HepG2 (cell line): ENCODE results near the gene NINJ2. TPM values are rescaled to one million over a fixed set of nuclear protein-coding genes. Genes with fewer than 3 reads are reported as not detected.
A peak's percentile ranks its signal among the peaks of the same experiment; 100 is the strongest.

Experiments
- ATAC-seq: fragments of 200-7000 bp; cut with Tn5 transposase; 3 replicates; pipeline ENCODE4 v1.9.1; 2020; ENCODE audit warnings: mild to moderate bottlenecking, moderate library complexity
- BruUV-seq: library from RNA; stranded (reverse); fragments of 400-500 nt; replicated peaks from 2 replicates; lab custom pipeline; 2021; lab: Mats Ljungman, UMichigan
- CTCF ChIA-PET: fragments of 300-600 bp; formaldehyde crosslinking; extraction: SDS; loops from one replicate; lab custom pipeline; 2021; ENCODE audit warnings: low total read pairs, inconsistent platforms, low intra/inter-chr PET ratio; lab: Yijun Ruan, JAX
- POLR2A ChIA-PET: fragments of 350-600 bp; sonication (Branson Sonifier 250); formaldehyde crosslinking; loops from one replicate; lab custom pipeline; 2020; ENCODE audit warnings: antibody characterized with exemption, inconsistent platforms; lab: Yijun Ruan, JAX
- DNase-seq: peaks from one replicate; pipeline ENCODE4 v3.0.0-alpha.2; 2015; ENCODE audit warnings: low spot score
- FAIRE-seq: peaks from 3 replicates; lab custom pipeline; 2011; peaks lifted over from hg19 to GRCh38; lab: Jason Lieb, UNC
- H2AFZ ChIP-seq: one replicate; pipeline ENCODE4 v1.6.1; 2011; ENCODE audit warnings: low read length, inconsistent platforms
- H3K27ac ChIP-seq: fragments of 300-600 bp; 3 replicates; pipeline ENCODE4 v1.8.0; 2011; ENCODE audit warnings: mixed run types, mild to moderate bottlenecking, mixed read lengths, low read length, inconsistent platforms; ENCODE audit not compliant: insufficient read depth; ENCODE audit errors: extremely low read length
- H3K27me3 ChIP-seq, 2 experiments: fragments of 200-600 bp in 1 of 2; 2 replicates in 1 of 2; 3 replicates in 1 of 2; pipeline versions ENCODE4 v1.6.0 to v1.8.0; 2011; ENCODE audit warnings: low read length in 2 of 2, mild to moderate bottlenecking in 2 of 2, moderate library complexity in 2 of 2, inconsistent platforms in 1 of 2; ENCODE audit not compliant: insufficient read depth in 2 of 2, control insufficient read depth in 1 of 2
- H3K36me3 ChIP-seq, 2 experiments: fragments of 200-600 bp in 1 of 2; replicated peaks in 1 of 2; 2 replicates in 1 of 2; 3 replicates in 1 of 2; pipeline versions ENCODE4 v1.5.1 to v1.8.0; 2011; ENCODE audit warnings: low read length in 2 of 2, inconsistent platforms in 1 of 2; ENCODE audit not compliant: insufficient read depth in 2 of 2, control insufficient read depth in 1 of 2
- H3K4me1 ChIP-seq: 2 replicates; pipeline ENCODE4 v1.5.1; 2012; ENCODE audit warnings: low read length, inconsistent platforms; ENCODE audit not compliant: insufficient read depth
- H3K4me2 ChIP-seq: 2 replicates; pipeline ENCODE4 v1.6.0; 2011; ENCODE audit warnings: low read depth, low read length, inconsistent platforms
- H3K4me3 ChIP-seq, 3 experiments: fragments of 200-600 bp in 1 of 3; sonication (generic), shearing (Covaris generic) in 1 of 3; replicated peaks in 1 of 3; 2 replicates each; pipeline ENCODE4 v1.5.1; 2011 to 2016; ENCODE audit warnings: low read length in 3 of 3, inconsistent platforms in 2 of 3, low read depth in 2 of 3, mild to moderate bottlenecking in 2 of 3, control low read depth in 1 of 3, mixed read lengths in 1 of 3; ENCODE audit not compliant: insufficient read depth in 1 of 3
- H3K79me2 ChIP-seq: one replicate; pipeline ENCODE4 v1.6.1; 2011; ENCODE audit warnings: low read length, inconsistent platforms; ENCODE audit not compliant: insufficient read depth
- H3K9ac ChIP-seq: 2 replicates; pipeline ENCODE4 v1.6.0; 2011; ENCODE audit warnings: mild to moderate bottlenecking, low read depth, low read length, inconsistent platforms; ENCODE audit not compliant: insufficient read depth
- H3K9me3 ChIP-seq: 2 replicates; pipeline ENCODE4 v1.5.1; 2012; ENCODE audit warnings: mild to moderate bottlenecking, low read length
- H4K20me1 ChIP-seq: 2 replicates; pipeline ENCODE4 v1.6.0; 2011; ENCODE audit warnings: inconsistent platforms, mild to moderate bottlenecking, low read length, moderate library complexity; ENCODE audit not compliant: insufficient read depth
- CCAR2 ChIP-seq: fragments of 200-400 bp; formaldehyde crosslinking; optimal IDR thresholded peaks from 2 replicates; pipeline ENCODE3; 2018; ENCODE audit warnings: low read depth, mild to moderate bottlenecking, low read length, moderate library complexity
- SALL2 ChIP-seq: sonication (generic); formaldehyde crosslinking; IDR thresholded peaks from 2 replicates; pipeline ENCODE4 v1.8.1; 2023; ENCODE audit warnings: mild to moderate bottlenecking, missing genetic modification reagents, inconsistent platforms
- ZNF768 ChIP-seq: sonication (generic); formaldehyde crosslinking; IDR thresholded peaks from 2 replicates; pipeline ENCODE4 v1.4.0; 2020; ENCODE audit warnings: missing genetic modification reagents
- WGBS: methylation state at CpG from one replicate; pipeline ENCODE4 v1.1.6; 2017; ENCODE audit warnings: low lambda C conversion rate; 5-methylcytosine and 5-hydroxymethylcytosine counted together
- in situ Hi-C: cut with HindIII; loops from 2 replicates; pipeline ENCODE4 v1.10.0; 2017; ENCODE audit warnings: low pct_unique_long_range_greater_than_20kb; ENCODE audit not compliant: extremely low pct_ligation_motif_present
- intact Hi-C: fragments of 100-400 bp; cut with micrococcal nuclease; formaldehyde crosslinking; loops from one replicate; pipeline ENCODE4 v1.10.0; 2022; ENCODE audit not compliant: unreplicated experiment
- polyA plus RNA-seq, 8 experiments: library from polyadenylated mRNA; depleted of rRNA in 3 of 8; stranded (reverse) in 7 of 8; unstranded in 1 of 8; fragments of >200 nt; fragmentation: Illumina TruSeq in 4 of 8; extraction: Trizol in 4 of 8; gene quantifications; 2 replicates each; pipeline versions ENCODE4 v1.2.1 to v1.2.3, GENCODE V29; 2011 to 2016; ENCODE audit warnings: low read depth in 4 of 8, missing spikeins in 1 of 8, mixed read lengths in 1 of 8; ENCODE audit not compliant: insufficient read depth in 1 of 8
- total RNA-seq, 5 experiments: library from RNA; depleted of rRNA; stranded (reverse); fragments of >200 nt; fragmentation: Illumina TruSeq; extraction: Trizol; gene quantifications; 2 replicates each; pipeline ENCODE4 v1.2.3, GENCODE V29; 2016; ENCODE audit warnings: low read depth in 1 of 5
- TF ChIP-seq, protein P1 (sequence below): sonication (generic); formaldehyde crosslinking; IDR thresholded peaks from 2 replicates; pipeline ENCODE4 v1.4.0; 2020; ENCODE audit warnings: mild to moderate bottlenecking, missing genetic modification reagents

NINJ2 gene
- total and polyA plus RNA-seq, 2 of the 13 experiments (the other 11 are each of a cell fraction or from before 2014, with no cell fraction given): 0.62 to 3.8 TPM

GRCh38 chr12:608921-609320, 54.3 kb downstream of the NINJ2 start:
- FAIRE-seq: no peak
- Histone ChIP-seq H3K4me2 (no peak overlapping the region), H3K36me3 (no peaks in the 10 kb centered on the region), H2AFZ (no peak overlapping the region), H3K79me2 (no peaks in the 10 kb centered on the region), H4K20me1 (no peaks in the 10 kb centered on the region), H3K27ac (no peak overlapping the region), H3K4me3 (no peak overlapping the region), H3K27me3 (no peaks in the 10 kb centered on the region), H3K9ac (no peak overlapping the region), H3K9me3 (no peaks in the 10 kb centered on the region), H3K4me1 (peaks cover 54% of the 10 kb centered on the region)
- in situ Hi-C loops: no loop called here
- BruUV-seq: no TSS peak
- POLR2A ChIA-PET: no interaction called here
- intact Hi-C loops: no loop called here
- ATAC-seq: no peak
- TF ChIP-seq SALL2 (CRISPR knock-in tag) (no peak), ZNF768 (CRISPR knock-in tag) (peak; percentile 83; the same call in 1 of the 2 replicates)
- CTCF ChIA-PET: no interaction called here
- DNase-seq: no peak
- WGBS: 96% methylated on average over 46 of the region's 58 CpGs

DNA sequence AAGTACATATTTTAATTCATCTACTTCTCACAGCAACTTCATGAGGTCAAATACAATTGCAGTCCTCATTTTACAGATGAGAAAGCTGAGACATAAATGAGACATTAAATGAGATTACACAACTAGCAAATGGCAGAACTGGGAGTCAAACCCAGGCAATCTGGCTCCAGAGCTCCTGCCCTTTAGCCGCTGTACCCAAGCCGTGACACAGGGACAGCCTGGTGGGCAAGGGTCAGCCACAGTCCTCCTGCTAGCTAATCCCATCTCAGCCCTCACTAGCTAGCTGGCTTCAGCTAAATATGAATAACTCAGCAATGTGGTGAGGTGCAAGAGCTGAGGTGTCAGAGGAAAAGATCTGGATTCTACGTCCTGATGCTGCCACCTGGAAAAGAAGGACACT, 54.8 kb downstream of the NINJ2 start:
- WGBS: 85% methylated on average over 2 of the region's 3 CpGs

More for the DNA sequence above, 54.8 kb downstream of the NINJ2 start:
- no peak for ATAC-seq
- H3K9me3 ChIP-seq: no peaks in the 10 kb centered on the region
- no peak overlapping the region for H3K27ac ChIP-seq
- H3K36me3 ChIP-seq: no peaks in the 10 kb centered on the region
- in situ Hi-C loops: no loop called here
- TF ChIP-seq CCAR2: no peak
- TF ChIP-seq, protein P1, sequence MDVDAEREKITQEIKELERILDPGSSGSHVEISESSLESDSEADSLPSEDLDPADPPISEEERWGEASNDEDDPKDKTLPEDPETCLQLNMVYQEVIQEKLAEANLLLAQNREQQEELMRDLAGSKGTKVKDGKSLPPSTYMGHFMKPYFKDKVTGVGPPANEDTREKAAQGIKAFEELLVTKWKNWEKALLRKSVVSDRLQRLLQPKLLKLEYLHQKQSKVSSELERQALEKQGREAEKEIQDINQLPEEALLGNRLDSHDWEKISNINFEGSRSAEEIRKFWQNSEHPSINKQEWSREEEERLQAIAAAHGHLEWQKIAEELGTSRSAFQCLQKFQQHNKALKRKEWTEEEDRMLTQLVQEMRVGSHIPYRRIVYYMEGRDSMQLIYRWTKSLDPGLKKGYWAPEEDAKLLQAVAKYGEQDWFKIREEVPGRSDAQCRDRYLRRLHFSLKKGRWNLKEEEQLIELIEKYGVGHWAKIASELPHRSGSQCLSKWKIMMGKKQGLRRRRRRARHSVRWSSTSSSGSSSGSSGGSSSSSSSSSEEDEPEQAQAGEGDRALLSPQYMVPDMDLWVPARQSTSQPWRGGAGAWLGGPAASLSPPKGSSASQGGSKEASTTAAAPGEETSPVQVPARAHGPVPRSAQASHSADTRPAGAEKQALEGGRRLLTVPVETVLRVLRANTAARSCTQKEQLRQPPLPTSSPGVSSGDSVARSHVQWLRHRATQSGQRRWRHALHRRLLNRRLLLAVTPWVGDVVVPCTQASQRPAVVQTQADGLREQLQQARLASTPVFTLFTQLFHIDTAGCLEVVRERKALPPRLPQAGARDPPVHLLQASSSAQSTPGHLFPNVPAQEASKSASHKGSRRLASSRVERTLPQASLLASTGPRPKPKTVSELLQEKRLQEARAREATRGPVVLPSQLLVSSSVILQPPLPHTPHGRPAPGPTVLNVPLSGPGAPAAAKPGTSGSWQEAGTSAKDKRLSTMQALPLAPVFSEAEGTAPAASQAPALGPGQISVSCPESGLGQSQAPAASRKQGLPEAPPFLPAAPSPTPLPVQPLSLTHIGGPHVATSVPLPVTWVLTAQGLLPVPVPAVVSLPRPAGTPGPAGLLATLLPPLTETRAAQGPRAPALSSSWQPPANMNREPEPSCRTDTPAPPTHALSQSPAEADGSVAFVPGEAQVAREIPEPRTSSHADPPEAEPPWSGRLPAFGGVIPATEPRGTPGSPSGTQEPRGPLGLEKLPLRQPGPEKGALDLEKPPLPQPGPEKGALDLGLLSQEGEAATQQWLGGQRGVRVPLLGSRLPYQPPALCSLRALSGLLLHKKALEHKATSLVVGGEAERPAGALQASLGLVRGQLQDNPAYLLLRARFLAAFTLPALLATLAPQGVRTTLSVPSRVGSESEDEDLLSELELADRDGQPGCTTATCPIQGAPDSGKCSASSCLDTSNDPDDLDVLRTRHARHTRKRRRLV (CRISPR knock-in tag): no peak
- CTCF ChIA-PET: no interaction called here
- no peaks in the 10 kb centered on the region for H3K79me2 ChIP-seq
- no peak for DNase-seq
- no peak overlapping the region for H3K9ac ChIP-seq
- peaks cover 53% of the 10 kb centered on the region for H3K4me1 ChIP-seq
- no peak overlapping the region for H3K4me2 ChIP-seq
- FAIRE-seq: no peak
- BruUV-seq: no TSS peak
- no peak overlapping the region for H2AFZ ChIP-seq
- no peaks in the 10 kb centered on the region for H4K20me1 ChIP-seq
- POLR2A ChIA-PET: no interaction called here
- no peaks in the 10 kb centered on the region for H3K27me3 ChIP-seq
- H3K4me3 ChIP-seq: no peak overlapping the region
- intact Hi-C loops: no loop called here
